HepG2 (cell line): ENCODE measurements around the gene TPCN2.

Experiments used
- CTCF ChIP-seq: sonication (generic); formaldehyde crosslinking; IDR thresholded peaks from 2 replicates; pipeline ENCODE4 v1.5.0; 2020; ENCODE audit warnings: mild to moderate bottlenecking, missing genetic modification reagents, moderate library complexity
- KDM1A ChIP-seq: IDR thresholded peaks from 2 replicates; pipeline ENCODE4 v1.6.1; 2016; ENCODE audit warnings: missing compliant biosample characterization
- PPARG ChIP-seq: conservative IDR thresholded peaks from 2 replicates; pipeline ENCODE4 v1.6.1; 2016; ENCODE audit warnings: missing biosample characterization, missing genetic modification reagents
- STAT5B ChIP-seq: sonication (generic); formaldehyde crosslinking; IDR thresholded peaks from 2 replicates; pipeline ENCODE4 v1.4.0; 2020; ENCODE audit warnings: missing genetic modification reagents
- ZFP41 ChIP-seq: sonication (generic); formaldehyde crosslinking; IDR thresholded peaks from 2 replicates; pipeline ENCODE4 v1.4.0; 2020; ENCODE audit warnings: mild to moderate bottlenecking, missing genetic modification reagents, borderline replicate concordance
- ZNF160 ChIP-seq: sonication (generic); formaldehyde crosslinking; IDR thresholded peaks from 2 replicates; pipeline ENCODE4 v1.8.0; 2022; ENCODE audit warnings: mild to moderate bottlenecking, inconsistent platforms, missing genetic modification reagents
- ZNF766 ChIP-seq: sonication (generic); formaldehyde crosslinking; IDR thresholded peaks from 2 replicates; pipeline ENCODE4 v1.5.0; 2020; ENCODE audit warnings: missing genetic modification reagents, borderline replicate concordance

DNA sequence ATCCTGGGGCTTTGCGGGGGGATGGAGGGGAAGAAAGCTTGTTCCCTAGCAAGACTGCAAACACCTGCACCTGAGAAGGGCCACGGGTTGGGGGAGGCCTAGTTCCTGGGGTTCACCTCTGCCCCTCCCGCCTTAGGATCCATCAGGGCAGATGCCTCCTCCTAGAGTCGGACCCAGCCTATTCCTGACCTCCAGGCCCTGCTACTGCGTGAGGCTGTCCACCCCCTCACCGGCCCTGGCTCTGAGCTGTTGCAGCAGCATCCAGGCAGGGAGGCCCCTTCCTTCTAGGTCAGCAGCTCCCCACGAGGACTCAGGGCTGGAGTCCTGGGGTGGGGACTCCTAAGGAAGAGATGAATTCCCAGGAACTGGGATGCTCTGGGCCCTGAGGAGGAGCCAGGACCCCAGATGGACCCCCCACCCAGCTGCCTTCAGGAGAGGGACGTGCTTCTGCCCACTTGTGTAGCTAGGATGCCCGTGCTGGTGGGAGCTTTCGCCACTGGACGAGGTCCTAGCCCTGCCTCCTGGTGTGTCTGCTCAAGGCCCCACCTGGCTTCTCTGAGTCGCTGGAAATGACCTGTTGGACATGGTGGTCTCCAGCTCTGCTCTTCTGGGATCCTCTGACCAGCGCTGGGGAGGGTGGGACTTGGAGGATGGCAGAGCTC, 46.0 kb upstream of the TPCN2 start:
- TF ChIP-seq STAT5B (CRISPR knock-in tag) (no peak), CTCF (no peak), PPARG (CRISPR knock-in tag) (no peak), ZNF766 (CRISPR knock-in tag) (no peak), ZNF160 (no peak), ZFP41 (CRISPR knock-in tag) (no peak), KDM1A (CRISPR knock-in tag) (no peak)
